NCI-H2081 treated with DMSO at 0.1 percent for 48 hours (cell line): ENCODE measurements around the gene SF1.
"Not testable (repeated sequence)": the region's sequence is repeated elsewhere in the genome, so short reads cannot be mapped to it uniquely, and the experiment has no call there.

ENCODE experiments used
- DNase-seq: peaks from one replicate; lab custom pipeline; 2025; lab: John Stamatoyannopoulos, UW

Gene SF1

GRCh38 chr11:64778473-64779298, at the start of gene SF1:
Gene SF1, minus strand, starts transcription at chr11:64778542. Its CDS starts 150 bp downstream, at chr11:64778392.
- DNase-seq: peak; percentile 96

- no peak for DNase-seq
These were observed 49.1 kb upstream of the SF1 start for GRCh38 chr11:64827451-64827839.

- no peak for DNase-seq
These were observed 48.5 kb upstream of the SF1 start for GRCh38 chr11:64826578-64827450.

GRCh38 chr11:64826062-64826461, 47.7 kb upstream of the SF1 start:
- DNase-seq: no peak

- DNase-seq: no peak
These were observed 45.3 kb upstream of the SF1 start for GRCh38 chr11:64823568-64824119.

- DNase-seq: no peak
These were observed 39.1 kb upstream of the SF1 start for GRCh38 chr11:64817476-64817875.

GRCh38 chr11:64815433-64815832, 37.1 kb upstream of the SF1 start:
- not testable (repeated sequence) for DNase-seq

GRCh38 chr11:64814712-64815187, 36.4 kb upstream of the SF1 start:
- DNase-seq: no peak

- DNase-seq: no peak
These were observed 35.5 kb upstream of the SF1 start for GRCh38 chr11:64813826-64814225.

GRCh38 chr11:64810891-64811272, 32.5 kb upstream of the SF1 start:
- no peak for DNase-seq

- peak; percentile 87 for DNase-seq
These were observed 32.0 kb upstream of the SF1 start, which contains the start of gene MEN1 for GRCh38 chr11:64810271-64810890. Gene MEN1, minus strand, starts transcription at chr11:64810551. Its CDS starts 442 bp downstream, at chr11:64810109.

- no peak for DNase-seq
These were observed 31.5 kb upstream of the SF1 start for GRCh38 chr11:64809781-64810241.

- no peak for DNase-seq
These were observed 27.1 kb upstream of the SF1 start for GRCh38 chr11:64805481-64805880.

- no peak for DNase-seq
These were observed 26.2 kb upstream of the SF1 start for GRCh38 chr11:64804346-64805210.

GRCh38 chr11:64803846-64804345, 25.6 kb upstream of the SF1 start:
- DNase-seq: no peak

GRCh38 chr11:64803158-64803845, 25.0 kb upstream of the SF1 start, which contains the start of gene MAP4K2:
Gene MAP4K2, minus strand, starts transcription at chr11:64803214. Its CDS starts 65 bp downstream, at chr11:64803149.
- DNase-seq: peak; percentile 22

- DNase-seq: no peak
These were observed 24.2 kb upstream of the SF1 start for GRCh38 chr11:64802370-64803157.

- DNase-seq: no peak
These were observed 23.4 kb upstream of the SF1 start for GRCh38 chr11:64801561-64802369.
